ENCODE measurements around the gene DUSP18.

- TF ChIP-seq CTCF (IDR thresholded peaks at IDR 0.05; ENCODE audit: low read depth, low read length), result no peak
- no peak for TF ChIP-seq POLR2A (IDR thresholded peaks at IDR 0.05; ENCODE audit: extremely low read depth, insufficient read length)
Measured at GRCh38 chr22:30628491-30628890, 39.2 kb downstream of the DUSP18 start.
